SK-N-SH (cell line): ENCODE measurements around the gene SUPT3H.

Source experiments
- CHD2 ChIP-seq: fragments of 150-350 bp; IDR thresholded peaks from 2 replicates; pipeline ENCODE4 v1.6.1; 2018; ENCODE audit warnings: low read length; ENCODE audit not compliant: partially characterized antibody
- CTCF ChIP-seq: fragments of 200-600 bp; sonication (generic); IDR thresholded peaks from 2 replicates; pipeline ENCODE4 v1.6.1; 2017; ENCODE audit warnings: antibody characterized with exemption, mild to moderate bottlenecking, moderate library complexity
- MAX ChIP-seq: IDR thresholded peaks from 2 replicates; pipeline ENCODE4 v1.4.0; 2012; ENCODE audit warnings: low read depth
- POLR2AphosphoS5 ChIP-seq: IDR thresholded peaks from 2 replicates; pipeline ENCODE4 v1.6.1; 2012; ENCODE audit warnings: low read depth, low read length
- RCOR1 ChIP-seq: fragments of 150-350 bp; IDR thresholded peaks from 2 replicates; pipeline ENCODE4 v1.6.1; 2017; ENCODE audit warnings: antibody characterized with exemption, low read length
- RFX5 ChIP-seq: IDR thresholded peaks from 2 replicates; pipeline ENCODE4 v1.6.1; 2012; ENCODE audit warnings: mild to moderate bottlenecking, improper control_type of control experiment, low read length
- SMC3 ChIP-seq: IDR thresholded peaks from 2 replicates; pipeline ENCODE4 v1.6.1; 2012; ENCODE audit warnings: low read depth, low read length, improper control_type of control experiment
- TEAD4 ChIP-seq: IDR thresholded peaks from 2 replicates; pipeline ENCODE4 v1.4.0; 2012; ENCODE audit warnings: mild to moderate bottlenecking, borderline replicate concordance; ENCODE audit not compliant: insufficient read depth
- USF2 ChIP-seq: fragments of 150-350 bp; IDR thresholded peaks from 2 replicates; pipeline ENCODE4 v1.6.1; 2017; ENCODE audit warnings: antibody characterized with exemption, low read length, low read depth, borderline replicate concordance

- TF ChIP-seq TEAD4 (peak; percentile 65; the same call in 1 of the 2 replicates), RFX5 (no peak), CTCF (no peak), POLR2AphosphoS5 (peak; percentile 82), MAX (no peak), USF2 (no peak), SMC3 (no peak), CHD2 (no peak), RCOR1 (no peak)
These were observed 301.4 kb downstream of the SUPT3H start for GRCh38 chr6:45076217-45076930.
